Central memory CD8-positive, alpha-beta T cell (primary cell): ENCODE results near the gene BCO2.

Experiments used
- ATAC-seq: fragments of 150-1000 bp; cut with Tn5 transposase; replicated peaks from 2 replicates; pipeline ENCODE4 v1.10.0; 2022; ENCODE audit warnings: mild to moderate bottlenecking, moderate FRiP score, moderate number of reproducible peaks; ENCODE audit not compliant: poor library complexity, severe bottlenecking; ENCODE audit errors: extremely low read depth
- DNase-seq, 2 donors: peaks; one replicate each; pipeline ENCODE4 v3.0.0; 2021; ENCODE audit warnings: low spot score in 2 of 2
- H3K27ac Mint-ChIP-seq: one replicate; pipeline ENCODE4 v1.8.0; 2022; ENCODE audit warnings: low read depth, mild to moderate bottlenecking, moderate library complexity, mixed read lengths
- H3K27me3 Mint-ChIP-seq: one replicate; pipeline ENCODE4 v1.8.0; 2022; ENCODE audit warnings: mixed read lengths
- H3K36me3 Mint-ChIP-seq: one replicate; pipeline ENCODE4 v1.8.0; 2022; ENCODE audit warnings: mild to moderate bottlenecking, moderate library complexity, mixed read lengths; ENCODE audit not compliant: insufficient read depth
- H3K4me1 Mint-ChIP-seq: one replicate; pipeline ENCODE4 v1.8.0; 2022; ENCODE audit warnings: mixed read lengths
- H3K4me3 Mint-ChIP-seq: one replicate; pipeline ENCODE4 v1.8.0; 2022; ENCODE audit warnings: mild to moderate bottlenecking, moderate library complexity, mixed read lengths
- H3K9me3 Mint-ChIP-seq: one replicate; pipeline ENCODE4 v1.8.0; 2022; ENCODE audit warnings: mixed read lengths

The BCO2 gene

GRCh38 chr11:112223754-112224532 lies 48.6 kb downstream of the BCO2 start:
- Mint-ChIP-seq H3K27me3 (no peaks in the 10 kb centered on the region), H3K4me3 (no peak overlapping the region), H3K4me1 (peaks cover 23% of the 10 kb centered on the region), H3K9me3 (no peaks in the 10 kb centered on the region), H3K27ac (no peak overlapping the region), H3K36me3 (peaks cover 22% of the 10 kb centered on the region)
- DNase-seq (no peak), ATAC-seq (no peak)

GRCh38 chr11:112225753-112226061 lies 50.4 kb downstream of the BCO2 start:
- Mint-ChIP-seq H3K4me3 (peak overlapping the region; percentile 93), H3K27me3 (no peaks in the 10 kb centered on the region), H3K27ac (peak overlapping the region; percentile 96), H3K4me1 (peaks cover 19% of the 10 kb centered on the region), H3K9me3 (no peaks in the 10 kb centered on the region), H3K36me3 (peaks cover 33% of the 10 kb centered on the region)
- ATAC-seq = no peak
- DNase-seq = no peak

GRCh38 chr11:112226062-112226830 lies 50.9 kb downstream of the BCO2 start, which contains the start of gene PTS:
Gene PTS (plus strand): TSS chr11:112226428. CDS start chr11:112226444, 16 bp downstream.
- peak within 1 kb of the TSS; percentile 96 for H3K27ac Mint-ChIP-seq
- H3K9me3 Mint-ChIP-seq = no peaks in the 10 kb centered on the region
- H3K4me3 Mint-ChIP-seq = peak within 1 kb of the TSS; percentile 93
- ATAC-seq = peak; percentile 91
- peaks cover 36% of the 10 kb centered on the region for H3K36me3 Mint-ChIP-seq
- H3K4me1 Mint-ChIP-seq = peaks cover 19% of the 10 kb centered on the region
- H3K27me3 Mint-ChIP-seq = no peaks in the 10 kb centered on the region
- peak; percentile 72 to 76 for DNase-seq

- no peak for DNase-seq
- ATAC-seq = peak; percentile 84
Measured at GRCh38 chr11:112226831-112227401, 51.6 kb downstream of the BCO2 start.

GRCh38 chr11:112227471-112227870 lies 52.2 kb downstream of the BCO2 start:
- Mint-ChIP-seq H3K9me3 (no peaks in the 10 kb centered on the region), H3K36me3 (peaks cover 38% of the 10 kb centered on the region), H3K27me3 (no peaks in the 10 kb centered on the region), H3K27ac (peak overlapping the region; percentile 96), H3K4me3 (peak overlapping the region; percentile 93), H3K4me1 (peaks cover 19% of the 10 kb centered on the region)
- ATAC-seq = no peak
- DNase-seq = no peak

More at GRCh38 chr11:112226831-112227401, 51.6 kb downstream of the BCO2 start:
- Mint-ChIP-seq H3K4me3 (peak overlapping the region; percentile 93), H3K36me3 (peaks cover 36% of the 10 kb centered on the region), H3K27ac (peak overlapping the region; percentile 96), H3K9me3 (no peaks in the 10 kb centered on the region), H3K27me3 (no peaks in the 10 kb centered on the region), H3K4me1 (peaks cover 19% of the 10 kb centered on the region)

- no peak overlapping the region for H3K27ac Mint-ChIP-seq
- no peak overlapping the region for H3K4me3 Mint-ChIP-seq
- ATAC-seq = no peak
- DNase-seq = no peak
- H3K36me3 Mint-ChIP-seq = peaks cover 45% of the 10 kb centered on the region
- H3K9me3 Mint-ChIP-seq = no peaks in the 10 kb centered on the region
- H3K4me1 Mint-ChIP-seq = peaks cover 19% of the 10 kb centered on the region
- no peaks in the 10 kb centered on the region for H3K27me3 Mint-ChIP-seq
Measured at GRCh38 chr11:112228706-112229105, 53.4 kb downstream of the BCO2 start.

GRCh38 chr11:112229159-112229558 lies 53.8 kb downstream of the BCO2 start:
- no peaks in the 10 kb centered on the region for H3K27me3 Mint-ChIP-seq
- DNase-seq (no peak), ATAC-seq (no peak)
- no peak overlapping the region for H3K4me3 Mint-ChIP-seq
- no peak overlapping the region for H3K27ac Mint-ChIP-seq
- H3K9me3 Mint-ChIP-seq = no peaks in the 10 kb centered on the region
- peaks cover 48% of the 10 kb centered on the region for H3K36me3 Mint-ChIP-seq
- H3K4me1 Mint-ChIP-seq = peaks cover 19% of the 10 kb centered on the region

GRCh38 chr11:112229746-112230433 lies 54.6 kb downstream of the BCO2 start:
- H3K27ac Mint-ChIP-seq = no peak overlapping the region
- no peak for DNase-seq
- H3K9me3 Mint-ChIP-seq = no peaks in the 10 kb centered on the region
- H3K4me3 Mint-ChIP-seq = no peak overlapping the region
- ATAC-seq = no peak
- peaks cover 50% of the 10 kb centered on the region for H3K36me3 Mint-ChIP-seq
- H3K4me1 Mint-ChIP-seq = peaks cover 19% of the 10 kb centered on the region
- H3K27me3 Mint-ChIP-seq = no peaks in the 10 kb centered on the region

GRCh38 chr11:112231952-112232351 lies 56.6 kb downstream of the BCO2 start:
- Mint-ChIP-seq H3K36me3 (peaks cover 55% of the 10 kb centered on the region), H3K27me3 (no peaks in the 10 kb centered on the region), H3K27ac (peak overlapping the region; percentile 49), H3K4me1 (peaks cover 16% of the 10 kb centered on the region), H3K9me3 (no peaks in the 10 kb centered on the region), H3K4me3 (no peak overlapping the region)
- DNase-seq (no peak), ATAC-seq (no peak)

GRCh38 chr11:112235750-112236390 lies 60.6 kb downstream of the BCO2 start:
- H3K27me3 Mint-ChIP-seq = no peaks in the 10 kb centered on the region
- DNase-seq (no peak), ATAC-seq (no peak)
- no peaks in the 10 kb centered on the region for H3K4me1 Mint-ChIP-seq
- H3K27ac Mint-ChIP-seq = no peak overlapping the region
- no peaks in the 10 kb centered on the region for H3K9me3 Mint-ChIP-seq
- peaks cover 40% of the 10 kb centered on the region for H3K36me3 Mint-ChIP-seq
- no peak overlapping the region for H3K4me3 Mint-ChIP-seq

GRCh38 chr11:112237451-112237850 lies 62.1 kb downstream of the BCO2 start:
- no peak for DNase-seq
- H3K9me3 Mint-ChIP-seq = no peaks in the 10 kb centered on the region

GRCh38 chr11:112238041-112238440 lies 62.7 kb downstream of the BCO2 start:
- Mint-ChIP-seq H3K36me3 (peaks cover 32% of the 10 kb centered on the region), H3K27me3 (no peaks in the 10 kb centered on the region)

More at GRCh38 chr11:112237451-112237850, 62.1 kb downstream of the BCO2 start:
- Mint-ChIP-seq H3K4me3 (no peak overlapping the region), H3K27ac (no peak overlapping the region), H3K27me3 (no peaks in the 10 kb centered on the region), H3K36me3 (peaks cover 37% of the 10 kb centered on the region), H3K4me1 (no peaks in the 10 kb centered on the region)
- no peak for ATAC-seq

More at GRCh38 chr11:112238041-112238440, 62.7 kb downstream of the BCO2 start:
- ATAC-seq (no peak), DNase-seq (no peak)
- Mint-ChIP-seq H3K27ac (no peak overlapping the region), H3K4me1 (no peaks in the 10 kb centered on the region), H3K9me3 (no peaks in the 10 kb centered on the region), H3K4me3 (no peak overlapping the region)
